NCI-H2171 treated with DMSO at 0.1 percent for 48 hours (cell line): ENCODE measurements around the gene ALDH1L1.

Experiments
- DNase-seq: peaks from one replicate; lab custom pipeline; 2025; lab: John Stamatoyannopoulos, UW

The ALDH1L1 gene

GRCh38 chr3:126154391-126155279 lies 25.8 kb downstream of the ALDH1L1 start:
- DNase-seq: no peak

GRCh38 chr3:126153695-126154360 lies 26.6 kb downstream of the ALDH1L1 start:
- no peak for DNase-seq

- no peak for DNase-seq
These were observed 27.3 kb downstream of the ALDH1L1 start for GRCh38 chr3:126152901-126153694.

GRCh38 chr3:126152458-126152857 lies 27.9 kb downstream of the ALDH1L1 start:
- no peak for DNase-seq

- no peak for DNase-seq
These were observed 28.7 kb downstream of the ALDH1L1 start for GRCh38 chr3:126151562-126152302.

- DNase-seq: no peak
These were observed 30.3 kb downstream of the ALDH1L1 start for GRCh38 chr3:126149960-126150515.

- DNase-seq: no peak
These were observed 31.0 kb downstream of the ALDH1L1 start for GRCh38 chr3:126149256-126149902.

GRCh38 chr3:126147932-126148683 lies 32.3 kb downstream of the ALDH1L1 start:
- no peak for DNase-seq

GRCh38 chr3:126147147-126147931 lies 33.0 kb downstream of the ALDH1L1 start:
- no peak for DNase-seq

GRCh38 chr3:126146525-126147146 lies 33.8 kb downstream of the ALDH1L1 start:
- DNase-seq: no peak

GRCh38 chr3:126146034-126146433 lies 34.4 kb downstream of the ALDH1L1 start:
- DNase-seq: no peak

- DNase-seq: no peak
These were observed 37.7 kb downstream of the ALDH1L1 start for GRCh38 chr3:126142652-126143051.

GRCh38 chr3:126137490-126138130 lies 42.8 kb downstream of the ALDH1L1 start:
- no peak for DNase-seq

- DNase-seq: no peak
These were observed 43.8 kb downstream of the ALDH1L1 start for GRCh38 chr3:126136428-126137220.

GRCh38 chr3:126135406-126136076 lies 44.8 kb downstream of the ALDH1L1 start:
- no peak for DNase-seq

- DNase-seq: no peak
These were observed 45.3 kb downstream of the ALDH1L1 start for GRCh38 chr3:126135071-126135405.
